SK-N-SH treated with all-trans-retinoic acid at 6 μM for 48 hours (cell line): ENCODE results near the gene GRIP1.

Source experiments
- ATAC-seq: fragments of 200-7000 bp; cut with Tn5 transposase; 3 replicates; pipeline ENCODE4 v1.9.1; 2020; ENCODE audit warnings: mild to moderate bottlenecking, moderate library complexity
- ARNTL ChIP-seq: fragments of 450-650 bp; formaldehyde crosslinking; IDR thresholded peaks from 2 replicates; pipeline ENCODE4 v1.5.0; 2020; ENCODE audit warnings: low read depth, mild to moderate bottlenecking, moderate library complexity, borderline replicate concordance
- BACH2 ChIP-seq: fragments of 250-450 bp; sonication (Bioruptor Pico); IDR thresholded peaks from 2 replicates; pipeline ENCODE4 v1.9.0; 2021; ENCODE audit warnings: mild to moderate bottlenecking, borderline replicate concordance
- ISL1 ChIP-seq: fragments of 250-450 bp; sonication (Bioruptor Pico); IDR thresholded peaks from 2 replicates; pipeline ENCODE4 v2.1.2; 2022; ENCODE audit warnings: mild to moderate bottlenecking, moderate library complexity
- OSR1 ChIP-seq: fragments of 250-450 bp; sonication (Bioruptor Pico); IDR thresholded peaks from 2 replicates; pipeline ENCODE4 v1.8.0; 2022; ENCODE audit warnings: moderate library complexity, mild to moderate bottlenecking, inconsistent platforms
- PPARA ChIP-seq: fragments of 250-450 bp; sonication (Bioruptor Pico); IDR thresholded peaks from 2 replicates; pipeline ENCODE4 v1.5.0; 2020; ENCODE audit warnings: mild to moderate bottlenecking, borderline replicate concordance
- RARB ChIP-seq: fragments of 250-450 bp; sonication (Bioruptor Pico); IDR thresholded peaks from 2 replicates; pipeline ENCODE4 v1.8.0; 2021; ENCODE audit warnings: mild to moderate bottlenecking, moderate library complexity
- TCF4 ChIP-seq: fragments of 250-450 bp; sonication (Bioruptor Pico); IDR thresholded peaks from 2 replicates; pipeline ENCODE4 v1.8.0; 2021; ENCODE audit warnings: mild to moderate bottlenecking, moderate library complexity, borderline replicate concordance
- TOX ChIP-seq: fragments of 250-450 bp; sonication (Bioruptor Pico); IDR thresholded peaks from 2 replicates; pipeline ENCODE4 v1.8.0; 2021; ENCODE audit warnings: mild to moderate bottlenecking, moderate library complexity, borderline replicate concordance
- ZC3H10 ChIP-seq: fragments of 250-450 bp; sonication (Bioruptor Pico); IDR thresholded peaks from 2 replicates; pipeline ENCODE4 v1.5.1; 2021; ENCODE audit warnings: mild to moderate bottlenecking, moderate library complexity
- ZFP3 ChIP-seq: fragments of 250-450 bp; sonication (Bioruptor Pico); IDR thresholded peaks from 2 replicates; pipeline ENCODE4 v1.5.0; 2020; ENCODE audit warnings: mild to moderate bottlenecking, moderate library complexity
- ZFP30 ChIP-seq: fragments of 450-650 bp; formaldehyde crosslinking; IDR thresholded peaks from 2 replicates; pipeline ENCODE4 v1.5.0; 2022; ENCODE audit warnings: mild to moderate bottlenecking, moderate library complexity
- ZNF565 ChIP-seq: fragments of 450-650 bp; formaldehyde crosslinking; conservative IDR thresholded peaks from 2 replicates; pipeline ENCODE4 v1.5.0; 2020; ENCODE audit warnings: low read depth, mild to moderate bottlenecking, moderate library complexity
- ZNF8 ChIP-seq: fragments of 450-650 bp; formaldehyde crosslinking; IDR thresholded peaks from 2 replicates; pipeline ENCODE4 v1.5.0; 2020; ENCODE audit warnings: mild to moderate bottlenecking, moderate library complexity
- TF ChIP-seq, protein P1 (sequence below): fragments of 250-450 bp; sonication (Bioruptor Pico); IDR thresholded peaks from 2 replicates; pipeline ENCODE4 v1.5.0; 2020; ENCODE audit warnings: mild to moderate bottlenecking, moderate library complexity
- TF ChIP-seq, protein P2 (sequence below): fragments of 250-450 bp; sonication (Bioruptor Pico); IDR thresholded peaks from 2 replicates; pipeline ENCODE4 v1.5.1; 2021; ENCODE audit warnings: mild to moderate bottlenecking, moderate library complexity
- TF ChIP-seq, protein P3 (sequence below): fragments of 250-450 bp; sonication (Bioruptor Pico); IDR thresholded peaks from 2 replicates; pipeline ENCODE4 v1.8.0; 2021; ENCODE audit warnings: low read depth, mild to moderate bottlenecking, moderate library complexity, borderline replicate concordance
- TF ChIP-seq, protein P4 (sequence below): fragments of 250-450 bp; sonication (Bioruptor Pico); IDR thresholded peaks from 2 replicates; pipeline ENCODE4 v1.5.1; 2020; ENCODE audit warnings: low read depth, mild to moderate bottlenecking, moderate library complexity
- TF ChIP-seq, protein P5 (sequence below): fragments of 250-450 bp; sonication (Bioruptor Pico); IDR thresholded peaks from 2 replicates; pipeline ENCODE4 v1.8.0; 2020; ENCODE audit warnings: mild to moderate bottlenecking, moderate library complexity, borderline replicate concordance

Gene GRIP1

DNA sequence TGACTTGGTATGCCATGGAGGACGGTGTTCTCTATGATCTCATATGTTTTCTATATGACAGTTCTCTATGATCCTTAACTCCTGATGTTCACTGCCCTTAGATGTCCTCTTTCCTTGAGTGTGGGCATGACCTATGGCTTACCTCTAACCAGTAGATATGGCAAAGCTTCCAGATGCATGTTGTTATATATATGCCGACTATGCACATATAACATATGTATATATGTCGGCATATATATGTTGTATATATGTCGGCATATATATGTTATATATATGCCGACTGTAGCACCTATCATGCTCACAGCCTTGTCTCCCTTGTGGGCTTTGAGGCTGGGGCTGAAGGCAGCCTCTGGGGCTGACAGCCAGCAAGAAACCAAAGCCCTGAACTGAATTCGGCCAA is 106.0 kb downstream of the GRIP1 start:
- TF ChIP-seq, protein P1, sequence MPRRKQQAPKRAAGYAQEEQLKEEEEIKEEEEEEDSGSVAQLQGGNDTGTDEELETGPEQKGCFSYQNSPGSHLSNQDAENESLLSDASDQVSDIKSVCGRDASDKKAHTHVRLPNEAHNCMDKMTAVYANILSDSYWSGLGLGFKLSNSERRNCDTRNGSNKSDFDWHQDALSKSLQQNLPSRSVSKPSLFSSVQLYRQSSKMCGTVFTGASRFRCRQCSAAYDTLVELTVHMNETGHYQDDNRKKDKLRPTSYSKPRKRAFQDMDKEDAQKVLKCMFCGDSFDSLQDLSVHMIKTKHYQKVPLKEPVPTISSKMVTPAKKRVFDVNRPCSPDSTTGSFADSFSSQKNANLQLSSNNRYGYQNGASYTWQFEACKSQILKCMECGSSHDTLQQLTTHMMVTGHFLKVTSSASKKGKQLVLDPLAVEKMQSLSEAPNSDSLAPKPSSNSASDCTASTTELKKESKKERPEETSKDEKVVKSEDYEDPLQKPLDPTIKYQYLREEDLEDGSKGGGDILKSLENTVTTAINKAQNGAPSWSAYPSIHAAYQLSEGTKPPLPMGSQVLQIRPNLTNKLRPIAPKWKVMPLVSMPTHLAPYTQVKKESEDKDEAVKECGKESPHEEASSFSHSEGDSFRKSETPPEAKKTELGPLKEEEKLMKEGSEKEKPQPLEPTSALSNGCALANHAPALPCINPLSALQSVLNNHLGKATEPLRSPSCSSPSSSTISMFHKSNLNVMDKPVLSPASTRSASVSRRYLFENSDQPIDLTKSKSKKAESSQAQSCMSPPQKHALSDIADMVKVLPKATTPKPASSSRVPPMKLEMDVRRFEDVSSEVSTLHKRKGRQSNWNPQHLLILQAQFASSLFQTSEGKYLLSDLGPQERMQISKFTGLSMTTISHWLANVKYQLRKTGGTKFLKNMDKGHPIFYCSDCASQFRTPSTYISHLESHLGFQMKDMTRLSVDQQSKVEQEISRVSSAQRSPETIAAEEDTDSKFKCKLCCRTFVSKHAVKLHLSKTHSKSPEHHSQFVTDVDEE, result no peak
- ATAC-seq, result no peak

DNA sequence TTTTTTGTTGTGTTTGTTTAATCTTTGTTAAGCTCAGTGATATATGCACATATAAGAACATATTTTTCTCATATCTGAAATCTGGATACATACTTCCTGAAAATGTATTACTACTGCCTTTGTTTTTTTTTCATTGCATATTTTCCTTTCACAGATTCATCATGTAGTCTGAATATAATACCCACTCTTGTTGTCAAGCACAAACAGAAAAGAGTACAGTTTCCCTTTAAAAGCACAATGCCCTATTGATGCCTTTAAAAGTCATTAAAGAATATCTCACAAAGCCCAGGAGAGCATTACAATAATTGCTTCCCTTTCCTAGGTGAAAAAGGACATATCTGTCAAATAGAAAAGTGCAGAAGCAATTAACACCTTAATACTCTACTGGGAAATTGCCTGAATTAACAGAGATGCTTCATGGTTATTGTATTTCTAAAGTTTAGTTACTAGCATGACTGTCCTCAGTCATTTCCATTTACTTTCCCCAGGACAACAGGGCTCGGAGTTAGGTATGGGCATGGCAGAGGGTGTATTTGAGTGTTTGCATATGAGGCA is 107.4 kb downstream of the GRIP1 start:
- ATAC-seq, result no peak
- TF ChIP-seq, protein P2, sequence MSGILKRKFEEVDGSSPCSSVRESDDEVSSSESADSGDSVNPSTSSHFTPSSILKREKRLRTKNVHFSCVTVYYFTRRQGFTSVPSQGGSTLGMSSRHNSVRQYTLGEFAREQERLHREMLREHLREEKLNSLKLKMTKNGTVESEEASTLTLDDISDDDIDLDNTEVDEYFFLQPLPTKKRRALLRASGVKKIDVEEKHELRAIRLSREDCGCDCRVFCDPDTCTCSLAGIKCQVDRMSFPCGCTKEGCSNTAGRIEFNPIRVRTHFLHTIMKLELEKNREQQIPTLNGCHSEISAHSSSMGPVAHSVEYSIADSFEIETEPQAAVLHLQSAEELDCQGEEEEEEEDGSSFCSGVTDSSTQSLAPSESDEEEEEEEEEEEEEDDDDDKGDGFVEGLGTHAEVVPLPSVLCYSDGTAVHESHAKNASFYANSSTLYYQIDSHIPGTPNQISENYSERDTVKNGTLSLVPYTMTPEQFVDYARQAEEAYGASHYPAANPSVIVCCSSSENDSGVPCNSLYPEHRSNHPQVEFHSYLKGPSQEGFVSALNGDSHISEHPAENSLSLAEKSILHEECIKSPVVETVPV (CRISPR knock-in tag), result no peak
- TF ChIP-seq, protein P3, sequence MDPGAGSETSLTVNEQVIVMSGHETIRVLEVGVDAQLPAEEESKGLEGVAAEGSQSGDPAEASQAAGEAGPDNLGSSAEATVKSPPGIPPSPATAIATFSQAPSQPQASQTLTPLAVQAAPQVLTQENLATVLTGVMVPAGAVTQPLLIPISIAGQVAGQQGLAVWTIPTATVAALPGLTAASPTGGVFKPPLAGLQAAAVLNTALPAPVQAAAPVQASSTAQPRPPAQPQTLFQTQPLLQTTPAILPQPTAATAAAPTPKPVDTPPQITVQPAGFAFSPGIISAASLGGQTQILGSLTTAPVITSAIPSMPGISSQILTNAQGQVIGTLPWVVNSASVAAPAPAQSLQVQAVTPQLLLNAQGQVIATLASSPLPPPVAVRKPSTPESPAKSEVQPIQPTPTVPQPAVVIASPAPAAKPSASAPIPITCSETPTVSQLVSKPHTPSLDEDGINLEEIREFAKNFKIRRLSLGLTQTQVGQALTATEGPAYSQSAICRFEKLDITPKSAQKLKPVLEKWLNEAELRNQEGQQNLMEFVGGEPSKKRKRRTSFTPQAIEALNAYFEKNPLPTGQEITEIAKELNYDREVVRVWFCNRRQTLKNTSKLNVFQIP (CRISPR knock-in tag), result no peak
- no peak for TF ChIP-seq TCF4
- TF ChIP-seq ARNTL, result no peak
- TF ChIP-seq OSR1 (CRISPR knock-in tag), result no peak
- no peak for TF ChIP-seq ZNF8
- no peak for TF ChIP-seq TOX (CRISPR knock-in tag)
- TF ChIP-seq ZFP30, result no peak
- TF ChIP-seq PPARA (CRISPR knock-in tag), result no peak
- TF ChIP-seq, protein P4, sequence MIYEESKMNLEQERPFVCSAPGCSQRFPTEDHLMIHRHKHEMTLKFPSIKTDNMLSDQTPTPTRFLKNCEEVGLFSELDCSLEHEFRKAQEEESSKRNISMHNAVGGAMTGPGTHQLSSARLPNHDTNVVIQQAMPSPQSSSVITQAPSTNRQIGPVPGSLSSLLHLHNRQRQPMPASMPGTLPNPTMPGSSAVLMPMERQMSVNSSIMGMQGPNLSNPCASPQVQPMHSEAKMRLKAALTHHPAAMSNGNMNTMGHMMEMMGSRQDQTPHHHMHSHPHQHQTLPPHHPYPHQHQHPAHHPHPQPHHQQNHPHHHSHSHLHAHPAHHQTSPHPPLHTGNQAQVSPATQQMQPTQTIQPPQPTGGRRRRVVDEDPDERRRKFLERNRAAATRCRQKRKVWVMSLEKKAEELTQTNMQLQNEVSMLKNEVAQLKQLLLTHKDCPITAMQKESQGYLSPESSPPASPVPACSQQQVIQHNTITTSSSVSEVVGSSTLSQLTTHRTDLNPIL (CRISPR knock-in tag), result no peak
- no peak for TF ChIP-seq BACH2 (CRISPR knock-in tag)
- TF ChIP-seq, protein P1, result no peak
- TF ChIP-seq ZC3H10 (CRISPR knock-in tag), result no peak
- TF ChIP-seq ISL1 (CRISPR knock-in tag), result no peak
- TF ChIP-seq ZNF565 (CRISPR knock-in tag), result no peak
- TF ChIP-seq ZFP3 (CRISPR knock-in tag), result no peak
- TF ChIP-seq RARB (CRISPR knock-in tag), result no peak

DNA sequence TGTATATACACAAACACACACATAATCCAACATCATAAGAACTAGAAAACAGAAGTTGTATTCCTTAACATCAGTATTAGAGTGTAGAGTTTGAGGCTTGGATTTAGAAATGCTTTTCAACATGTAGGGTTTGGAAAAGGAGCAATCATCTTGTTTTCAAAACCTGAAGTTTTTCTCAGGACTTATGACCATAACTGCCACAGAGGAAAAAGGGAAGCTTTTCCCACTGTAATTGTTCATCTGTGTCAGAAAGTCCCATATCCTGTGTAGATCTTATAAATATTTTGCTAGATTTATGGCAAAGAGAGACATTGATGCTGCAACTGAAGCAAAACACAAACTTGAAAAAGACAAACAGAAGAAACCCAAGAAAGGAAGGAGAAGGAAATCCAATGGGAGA is 115.7 kb downstream of the GRIP1 start:
- TF ChIP-seq ZNF8, result no peak
- TF ChIP-seq, protein P4 (CRISPR knock-in tag), result no peak
- TF ChIP-seq TOX (CRISPR knock-in tag), result no peak
- TF ChIP-seq, protein P1, result no peak
- TF ChIP-seq ZFP30, result no peak
- TF ChIP-seq, protein P5, sequence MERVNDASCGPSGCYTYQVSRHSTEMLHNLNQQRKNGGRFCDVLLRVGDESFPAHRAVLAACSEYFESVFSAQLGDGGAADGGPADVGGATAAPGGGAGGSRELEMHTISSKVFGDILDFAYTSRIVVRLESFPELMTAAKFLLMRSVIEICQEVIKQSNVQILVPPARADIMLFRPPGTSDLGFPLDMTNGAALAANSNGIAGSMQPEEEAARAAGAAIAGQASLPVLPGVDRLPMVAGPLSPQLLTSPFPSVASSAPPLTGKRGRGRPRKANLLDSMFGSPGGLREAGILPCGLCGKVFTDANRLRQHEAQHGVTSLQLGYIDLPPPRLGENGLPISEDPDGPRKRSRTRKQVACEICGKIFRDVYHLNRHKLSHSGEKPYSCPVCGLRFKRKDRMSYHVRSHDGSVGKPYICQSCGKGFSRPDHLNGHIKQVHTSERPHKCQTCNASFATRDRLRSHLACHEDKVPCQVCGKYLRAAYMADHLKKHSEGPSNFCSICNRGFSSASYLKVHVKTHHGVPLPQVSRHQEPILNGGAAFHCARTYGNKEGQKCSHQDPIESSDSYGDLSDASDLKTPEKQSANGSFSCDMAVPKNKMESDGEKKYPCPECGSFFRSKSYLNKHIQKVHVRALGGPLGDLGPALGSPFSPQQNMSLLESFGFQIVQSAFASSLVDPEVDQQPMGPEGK (CRISPR knock-in tag), result no peak
- TF ChIP-seq, protein P3 (CRISPR knock-in tag), result no peak
- no peak for TF ChIP-seq TCF4
- TF ChIP-seq, all 23 proteins: peak for 0

More for the DNA sequence above, 115.7 kb downstream of the GRIP1 start:
- ATAC-seq, result no peak
